Hepatocyte (in vitro differentiated cells): ENCODE data around the gene GTF2F2. TPM values are rescaled to one million over a fixed set of nuclear protein-coding genes. Genes with fewer than 3 reads are reported as not detected.

Experiments
- DNase-seq: peaks from one replicate; pipeline ENCODE4 v3.0.0-alpha.2; 2016; ENCODE audit warnings: low spot score
- H2AFZ ChIP-seq: fragments of 200-600 bp; sonication (generic); 2 replicates; pipeline ENCODE4 v1.6.0; 2016; ENCODE audit warnings: antibody characterized with exemption, mild to moderate bottlenecking
- H3K27ac ChIP-seq: fragments of 200-600 bp; sonication (generic); 2 replicates; pipeline ENCODE4 v1.5.1; 2016; ENCODE audit warnings: mild to moderate bottlenecking
- H3K27me3 ChIP-seq: fragments of 200-600 bp; sonication (generic); 2 replicates; pipeline ENCODE4 v1.6.1; 2016
- H3K36me3 ChIP-seq: fragments of 200-600 bp; sonication (generic); replicated peaks from 2 replicates; pipeline ENCODE4 v1.5.1; 2016; ENCODE audit warnings: low read depth; ENCODE audit not compliant: insufficient read depth
- H3K4me1 ChIP-seq: fragments of 200-600 bp; sonication (generic); 2 replicates; pipeline ENCODE4 v1.5.1; 2016; ENCODE audit warnings: mild to moderate bottlenecking, moderate library complexity; ENCODE audit not compliant: insufficient read depth
- H3K4me2 ChIP-seq: fragments of 200-600 bp; sonication (generic); 2 replicates; pipeline ENCODE4 v1.6.0; 2016
- H3K4me3 ChIP-seq: fragments of 200-600 bp; sonication (generic); 2 replicates; pipeline ENCODE4 v1.5.1; 2016; ENCODE audit warnings: mild to moderate bottlenecking
- H3K79me2 ChIP-seq: fragments of 200-600 bp; sonication (generic); 2 replicates; pipeline ENCODE4 v1.6.0; 2017; ENCODE audit warnings: mild to moderate bottlenecking
- H3K9me2 ChIP-seq: fragments of 200-600 bp; sonication (generic); replicated peaks from 2 replicates; pipeline ENCODE4 v1.6.0; 2017; ENCODE audit warnings: mild to moderate bottlenecking; ENCODE audit not compliant: insufficient read depth
- H3K9me3 ChIP-seq: fragments of 200-600 bp; sonication (generic); 2 replicates; pipeline ENCODE4 v1.5.1; 2016; ENCODE audit warnings: low read depth, mild to moderate bottlenecking
- H4K20me1 ChIP-seq: fragments of 200-600 bp; sonication (generic); 2 replicates; pipeline ENCODE4 v1.6.0; 2016; ENCODE audit warnings: mild to moderate bottlenecking; ENCODE audit not compliant: insufficient read depth, poor library complexity, severe bottlenecking
- CTCF ChIP-seq: fragments of 200-600 bp; sonication (generic); IDR thresholded peaks from 2 replicates; pipeline ENCODE4 v1.5.1; 2016; ENCODE audit warnings: antibody characterized with exemption, mild to moderate bottlenecking; ENCODE audit not compliant: poor library complexity
- EZH2 ChIP-seq: fragments of 200-600 bp; sonication (generic); IDR thresholded peaks from 2 replicates; pipeline ENCODE4 v1.6.1; 2016; ENCODE audit warnings: antibody characterized with exemption, mild to moderate bottlenecking, borderline replicate concordance
- EZH2phosphoT487 ChIP-seq: fragments of 200-600 bp; sonication (generic); IDR thresholded peaks from one replicate; pipeline ENCODE4 v1.6.1; 2018; ENCODE audit warnings: antibody characterized with exemption, mild to moderate bottlenecking, low read depth, moderate library complexity; ENCODE audit not compliant: unreplicated experiment, severe bottlenecking
- WGBS: methylation state at CpG from one replicate; pipeline ENCODE4 v1.1.6; 2016; ENCODE audit warnings: low lambda C conversion rate; ENCODE audit errors: missing lambda C conversion rate; 5-methylcytosine and 5-hydroxymethylcytosine counted together
- polyA plus RNA-seq: library from polyadenylated mRNA; unstranded; fragments of >200 nt; fragmentation: Nextera tagmentation; extraction: Ambion mirVana; gene quantifications from 2 replicates; pipeline ENCODE4 v1.2.1, GENCODE V29; 2016
- total RNA-seq: library from RNA; depleted of rRNA; stranded (reverse); fragments of >200 nt; gene quantifications from 2 replicates; pipeline ENCODE4 v1.2.3, GENCODE V29; 2014

GTF2F2 gene
- total and polyA plus RNA-seq, 2 experiments from 2014 or later, result 25.7 to 26.7 TPM

GRCh38 chr13:45256254-45256653 is 135.9 kb downstream of the GTF2F2 start:
- Histone ChIP-seq H3K27me3 (no peaks in the 10 kb centered on the region), H3K9me2 (no peaks in the 10 kb centered on the region), H3K9me3 (no peaks in the 10 kb centered on the region), H2AFZ (no peak overlapping the region), H3K27ac (peak overlapping the region; percentile 76), H3K4me1 (peaks cover 8% of the 10 kb centered on the region), H3K79me2 (no peaks in the 10 kb centered on the region), H3K4me3 (no peak overlapping the region), H4K20me1 (no peaks in the 10 kb centered on the region), H3K36me3 (no peaks in the 10 kb centered on the region), H3K4me2 (peak overlapping the region; percentile 38)
- no peak for TF ChIP-seq CTCF
- no peak for TF ChIP-seq EZH2phosphoT487
- WGBS, result 78% methylated on average over 1 of the region's 1 CpG
- no peak for DNase-seq

GRCh38 chr13:45257638-45258333 is 137.5 kb downstream of the GTF2F2 start:
- no peak for DNase-seq
- no peak for TF ChIP-seq CTCF
- WGBS, result 92% methylated on average over 4 of the region's 4 CpGs
- no peaks in the 10 kb centered on the region for H3K9me3 ChIP-seq
- no peak overlapping the region for H3K4me2 ChIP-seq
- H3K36me3 ChIP-seq, result no peaks in the 10 kb centered on the region
- H3K27ac ChIP-seq, result no peak overlapping the region
- H3K9me2 ChIP-seq, result no peaks in the 10 kb centered on the region
- H3K4me1 ChIP-seq, result peaks cover 8% of the 10 kb centered on the region
- no peaks in the 10 kb centered on the region for H4K20me1 ChIP-seq
- H3K79me2 ChIP-seq, result no peaks in the 10 kb centered on the region
- H3K4me3 ChIP-seq, result no peak overlapping the region
- no peaks in the 10 kb centered on the region for H3K27me3 ChIP-seq
- no peak overlapping the region for H2AFZ ChIP-seq

DNA sequence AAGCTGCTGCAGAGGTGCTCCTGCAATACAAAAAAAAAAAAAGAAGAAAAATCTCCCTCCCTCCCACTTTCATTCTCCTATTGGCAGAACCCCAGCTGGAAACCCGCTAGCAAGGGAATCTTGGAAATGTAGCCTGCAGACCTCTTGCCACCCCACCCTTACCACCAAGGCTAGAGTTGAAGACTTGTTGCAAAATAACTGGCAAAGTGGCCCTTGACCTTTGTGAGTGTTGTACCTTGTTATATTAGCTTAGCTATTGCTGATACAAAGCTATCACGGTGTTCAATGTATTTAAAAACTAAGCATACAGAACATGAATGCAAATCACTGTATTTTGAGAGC is 138.0 kb downstream of the GTF2F2 start:
- H3K4me2 ChIP-seq, result no peak overlapping the region
- H2AFZ ChIP-seq, result no peak overlapping the region
- no peaks in the 10 kb centered on the region for H3K9me2 ChIP-seq
- H3K27me3 ChIP-seq, result no peaks in the 10 kb centered on the region
- WGBS, result 85% methylated on average over 2 of the region's 2 CpGs
- no peaks in the 10 kb centered on the region for H3K79me2 ChIP-seq
- no peaks in the 10 kb centered on the region for H4K20me1 ChIP-seq
- H3K36me3 ChIP-seq, result no peaks in the 10 kb centered on the region
- no peak for DNase-seq
- TF ChIP-seq EZH2phosphoT487, result no peak
- TF ChIP-seq CTCF, result no peak
- no peak for TF ChIP-seq EZH2
- H3K4me3 ChIP-seq, result no peak overlapping the region
- H3K4me1 ChIP-seq, result peaks cover 8% of the 10 kb centered on the region
- no peak overlapping the region for H3K27ac ChIP-seq
- H3K9me3 ChIP-seq, result no peaks in the 10 kb centered on the region

DNA sequence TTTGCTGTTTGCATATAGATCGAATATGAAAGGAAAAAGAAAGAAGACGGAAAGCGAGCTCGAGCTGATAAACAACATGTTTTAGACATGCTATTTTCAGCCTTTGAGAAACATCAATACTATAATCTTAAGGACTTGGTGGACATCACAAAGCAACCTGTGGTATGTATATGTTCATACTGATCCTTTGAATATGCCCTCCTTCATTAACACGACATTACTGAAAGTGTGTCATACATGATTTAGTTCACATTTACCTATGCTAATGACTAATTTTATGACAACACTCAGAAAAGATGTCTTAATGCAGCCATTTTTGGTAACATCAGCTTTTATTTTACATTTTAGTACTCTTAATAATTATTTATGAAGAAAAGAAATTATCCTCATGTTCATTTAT is 146.9 kb downstream of the GTF2F2 start:
- 97% methylated on average over 5 of the region's 5 CpGs for WGBS
- Histone ChIP-seq H3K27me3 (no peaks in the 10 kb centered on the region), H4K20me1 (no peaks in the 10 kb centered on the region), H3K27ac (no peak overlapping the region), H3K36me3 (no peaks in the 10 kb centered on the region), H3K4me3 (no peak overlapping the region), H3K4me2 (no peak overlapping the region), H3K9me2 (no peaks in the 10 kb centered on the region), H3K9me3 (no peaks in the 10 kb centered on the region), H3K79me2 (no peaks in the 10 kb centered on the region), H3K4me1 (no peaks in the 10 kb centered on the region), H2AFZ (no peak overlapping the region)
- DNase-seq, result no peak
- TF ChIP-seq EZH2phosphoT487, result no peak
- no peak for TF ChIP-seq CTCF
- TF ChIP-seq EZH2, result no peak
